HG02623 (cell line): Measurements from ENCODE around the gene NIT2.

Source experiments
- ATAC-seq: cut with Tn5 transposase; IDR thresholded peaks from one replicate; pipeline ENCODE4 v1.9.1; 2021; ENCODE audit warnings: moderate library complexity; ENCODE audit not compliant: unreplicated experiment

Gene NIT2

DNA sequence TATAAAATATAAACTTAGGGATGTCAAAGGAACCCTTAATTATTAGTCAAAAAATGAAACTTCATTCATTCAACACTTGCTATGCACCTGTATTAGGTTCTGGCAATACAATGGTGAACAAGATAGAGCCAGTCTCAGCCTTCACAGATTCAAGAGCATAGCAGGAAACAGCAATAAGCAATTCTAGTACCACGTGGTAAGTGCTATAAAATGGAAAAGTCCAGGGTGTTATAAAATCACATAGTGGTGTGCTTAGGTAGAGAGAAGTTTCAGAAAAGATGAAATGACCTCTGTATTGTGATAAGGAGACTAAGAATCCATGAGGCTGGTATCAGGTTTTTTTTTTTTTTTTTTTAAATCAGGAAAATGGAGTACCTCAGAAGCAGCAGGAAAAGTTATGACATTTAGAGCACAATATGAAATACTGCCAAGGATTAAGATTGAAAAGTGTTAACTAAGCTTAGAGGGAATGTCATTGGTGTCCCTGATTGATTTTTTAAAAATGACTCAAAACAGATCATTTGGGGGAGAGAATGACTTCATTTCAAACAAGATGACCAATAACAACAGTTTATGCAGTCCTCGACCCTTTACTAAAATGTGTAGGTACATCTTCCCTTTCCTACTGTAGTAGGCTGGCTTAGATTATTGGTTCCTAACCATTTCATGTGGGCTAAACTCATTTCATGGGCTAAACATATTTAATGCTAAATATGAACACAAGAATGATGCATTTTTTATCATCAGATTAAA is 61.3 kb downstream of the NIT2 start:
- ATAC-seq: no peak

DNA sequence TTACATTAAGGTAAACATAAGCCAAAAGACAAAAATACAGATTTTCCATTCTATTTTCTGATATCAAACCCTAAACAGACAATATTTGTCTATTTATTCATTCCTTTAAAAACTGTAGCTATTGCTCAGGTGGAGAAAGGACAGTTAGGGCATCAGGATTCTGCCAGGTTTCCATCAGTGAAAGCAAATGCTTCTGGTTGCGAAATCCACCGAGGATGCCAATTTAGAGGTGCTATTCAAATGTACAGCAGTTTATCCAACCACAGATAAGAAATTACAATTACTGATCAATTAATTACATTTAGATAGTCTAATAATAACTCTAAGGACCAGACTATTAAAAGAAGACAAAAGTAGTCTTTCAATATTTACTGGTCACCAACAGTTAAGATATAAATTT is 62.4 kb downstream of the NIT2 start:
- no peak for ATAC-seq

- no peak for ATAC-seq
Observed at GRCh38 chr3:100399341-100400071, 64.9 kb downstream of the NIT2 start.

DNA sequence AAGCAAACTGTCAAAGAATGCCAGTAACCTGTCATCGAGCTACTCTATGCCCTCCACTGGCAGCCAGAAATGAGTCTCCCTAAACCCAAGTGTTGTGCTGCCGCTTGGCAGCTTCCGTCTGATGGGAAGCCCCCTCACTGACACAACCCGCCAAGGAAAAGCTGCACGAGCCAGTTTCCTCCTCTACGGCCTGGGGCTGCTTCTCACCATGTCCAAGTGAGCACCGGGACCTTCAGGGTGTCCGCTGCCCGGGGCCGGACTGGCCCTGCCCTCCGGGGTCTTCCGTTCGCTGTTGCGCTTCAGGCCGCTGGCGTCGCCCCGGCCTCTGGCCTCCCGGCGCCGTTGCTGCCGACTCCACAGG is 65.8 kb downstream of the NIT2 start:
- ATAC-seq: peak; percentile 9

GRCh38 chr3:100400780-100401673 is 66.5 kb downstream of the NIT2 start, which contains the start of the genes LNP1 and TOMM70:
TSS of gene LNP1 (plus strand) at chr3:100401539. CDS start at chr3:100429730, 28,191 bp downstream.
TSS of gene TOMM70 (minus strand) at chr3:100401089. CDS start at chr3:100400949, 140 bp downstream.
- peak; percentile 87 for ATAC-seq

- peak; percentile 12 for ATAC-seq
Observed at GRCh38 chr3:100401674-100402041, 67.1 kb downstream of the NIT2 start.

DNA sequence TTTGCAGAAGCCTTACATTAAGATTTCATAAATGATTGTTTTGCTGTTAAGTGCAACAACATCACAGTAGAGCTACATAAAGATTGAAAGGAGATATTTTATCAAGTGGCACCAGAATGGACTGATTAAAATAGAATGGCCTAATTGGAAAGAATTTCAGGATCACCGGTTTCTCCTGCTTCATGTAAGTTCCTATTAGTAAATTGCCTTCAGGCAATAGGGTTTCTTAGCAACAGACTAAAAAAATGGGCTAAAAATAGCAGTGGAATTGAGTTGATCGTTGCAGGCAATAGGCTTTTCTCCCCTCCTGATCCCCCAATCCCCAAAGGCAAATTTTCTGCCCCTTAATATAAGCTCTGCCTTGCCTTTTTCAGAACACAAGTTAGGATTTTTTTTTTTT is 67.7 kb downstream of the NIT2 start:
- no peak for ATAC-seq

- no peak for ATAC-seq
Observed at GRCh38 chr3:100402891-100403290, 68.3 kb downstream of the NIT2 start.

- ATAC-seq: no peak
Observed at GRCh38 chr3:100403362-100404249, 69.0 kb downstream of the NIT2 start.

DNA sequence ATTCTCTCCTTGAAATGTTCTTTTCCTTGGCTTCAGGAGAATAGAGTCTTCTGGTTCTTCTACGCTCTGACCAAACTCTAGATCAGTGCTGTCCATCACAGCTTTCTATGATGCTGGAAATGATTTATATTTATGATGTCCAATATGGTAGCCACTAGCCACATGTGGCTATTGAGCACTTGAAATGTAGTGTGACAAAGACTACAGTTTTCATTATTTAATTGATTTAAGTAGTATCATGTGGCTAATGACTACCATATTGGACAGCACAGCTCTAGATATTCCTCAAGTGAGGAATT is 69.6 kb downstream of the NIT2 start:
- no peak for ATAC-seq

DNA sequence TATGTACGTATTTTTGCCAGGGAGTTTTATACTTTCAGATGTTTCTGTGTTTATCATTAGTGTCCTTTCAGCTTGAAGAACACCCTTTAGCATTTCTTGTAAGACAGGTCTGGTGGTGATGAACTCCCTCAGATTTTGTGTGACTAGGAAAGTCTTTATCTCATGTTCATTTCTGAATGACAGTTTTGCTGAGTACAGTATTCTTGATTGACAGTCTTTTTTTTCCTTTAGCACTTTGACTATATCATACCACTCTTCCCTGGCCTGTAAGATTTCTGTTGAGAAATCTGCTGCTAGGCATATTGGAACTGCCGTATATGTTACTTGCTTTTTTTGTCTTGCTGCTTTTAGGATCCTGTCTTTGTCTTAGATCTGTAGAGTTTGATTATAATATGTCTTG is 72.6 kb downstream of the NIT2 start:
- no peak for ATAC-seq

GRCh38 chr3:100407977-100408532 is 73.5 kb downstream of the NIT2 start:
- no peak for ATAC-seq
